HUES48 (cell line): Measurements from ENCODE around the gene ATXN2.
A peak's percentile ranks its signal among the peaks of the same experiment; 100 is the strongest.
"Not testable (repeated sequence)": the region's sequence is repeated elsewhere in the genome, so short reads cannot be mapped to it uniquely, and the experiment has no call there.

Experiments
- H3K27ac ChIP-seq: one replicate; pipeline ENCODE4 v1.7.0; 2013; ENCODE audit warnings: low read depth, low read length, inconsistent platforms
- H3K27me3 ChIP-seq: 2 replicates; pipeline ENCODE4 v1.6.1; 2013; ENCODE audit warnings: mild to moderate bottlenecking, low read length; ENCODE audit not compliant: control insufficient read depth, insufficient read depth
- H3K36me3 ChIP-seq: 2 replicates; pipeline ENCODE4 v1.6.1; 2013; ENCODE audit warnings: low read length; ENCODE audit not compliant: control insufficient read depth, insufficient read depth
- H3K4me1 ChIP-seq: 2 replicates; pipeline ENCODE4 v1.6.1; 2013; ENCODE audit warnings: mild to moderate bottlenecking, low read length; ENCODE audit not compliant: control insufficient read depth, insufficient read depth
- H3K4me3 ChIP-seq: 2 replicates; pipeline ENCODE4 v1.5.1; 2013; ENCODE audit warnings: mild to moderate bottlenecking, low read depth, low read length
- H3K9ac ChIP-seq: 2 replicates; pipeline ENCODE4 v1.6.1; 2013; ENCODE audit warnings: mild to moderate bottlenecking, low read depth, low read length, moderate library complexity
- H3K9me3 ChIP-seq: 2 replicates; pipeline ENCODE4 v1.6.1; 2013; ENCODE audit warnings: low read length; ENCODE audit not compliant: control insufficient read depth, insufficient read depth

ATXN2 gene

DNA sequence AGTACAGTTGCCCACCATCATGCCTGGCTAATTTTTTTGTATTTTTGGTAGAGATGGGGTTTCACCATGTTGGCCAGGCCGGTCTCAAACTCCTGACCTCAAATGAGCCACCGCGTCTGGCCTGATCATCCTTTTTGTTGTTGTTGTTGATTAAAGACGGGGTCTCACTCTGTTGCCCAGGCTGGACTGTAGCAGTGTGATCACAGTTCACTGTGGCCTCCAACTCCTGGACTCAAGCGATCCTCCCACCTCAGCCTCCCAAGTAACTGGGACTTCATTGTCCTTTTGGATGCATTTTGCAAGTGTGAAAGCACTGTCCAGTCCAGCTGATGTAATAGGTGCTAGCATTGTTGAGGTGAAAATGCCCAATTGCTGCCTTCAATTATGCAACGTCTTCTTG is 27.1 kb upstream of the ATXN2 start:
- Histone ChIP-seq H3K9ac (no peak overlapping the region), H3K9me3 (no peaks in the 10 kb centered on the region), H3K36me3 (no peaks in the 10 kb centered on the region), H3K4me1 (no peaks in the 10 kb centered on the region), H3K4me3 (no peak overlapping the region), H3K27me3 (no peaks in the 10 kb centered on the region), H3K27ac (no peak overlapping the region)

DNA sequence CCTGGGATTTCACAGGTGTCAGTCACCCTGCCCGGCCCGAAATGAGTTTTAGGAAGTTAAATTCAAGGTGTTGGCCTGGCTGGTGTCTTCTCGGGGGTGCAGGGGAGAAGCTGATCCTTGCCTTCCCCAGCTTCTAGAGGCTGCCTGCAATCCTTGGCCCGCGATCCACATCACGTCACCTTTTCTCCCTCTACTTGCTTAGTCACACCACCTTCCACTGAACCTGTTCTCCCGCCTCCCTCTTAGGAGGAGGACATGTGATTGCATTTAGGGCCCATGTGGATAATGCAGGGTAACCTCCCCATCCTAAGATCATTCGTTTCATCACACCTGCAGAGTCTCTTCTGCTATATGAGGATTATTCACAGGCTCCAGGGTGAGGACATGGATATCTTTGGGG is 25.4 kb upstream of the ATXN2 start:
- no peak overlapping the region for H3K9ac ChIP-seq
- H3K36me3 ChIP-seq = no peaks in the 10 kb centered on the region
- H3K4me1 ChIP-seq = no peaks in the 10 kb centered on the region
- no peaks in the 10 kb centered on the region for H3K9me3 ChIP-seq
- H3K4me3 ChIP-seq = no peak overlapping the region
- no peaks in the 10 kb centered on the region for H3K27me3 ChIP-seq
- no peak overlapping the region for H3K27ac ChIP-seq

- H3K36me3 ChIP-seq, H3K27me3 ChIP-seq, H3K9me3 ChIP-seq, H3K4me3 ChIP-seq, H3K4me1 ChIP-seq, H3K9ac ChIP-seq, H3K27ac ChIP-seq: not testable (repeated sequence)
Observed at GRCh38 chr12:111617841-111618240, 18.7 kb upstream of the ATXN2 start.

DNA sequence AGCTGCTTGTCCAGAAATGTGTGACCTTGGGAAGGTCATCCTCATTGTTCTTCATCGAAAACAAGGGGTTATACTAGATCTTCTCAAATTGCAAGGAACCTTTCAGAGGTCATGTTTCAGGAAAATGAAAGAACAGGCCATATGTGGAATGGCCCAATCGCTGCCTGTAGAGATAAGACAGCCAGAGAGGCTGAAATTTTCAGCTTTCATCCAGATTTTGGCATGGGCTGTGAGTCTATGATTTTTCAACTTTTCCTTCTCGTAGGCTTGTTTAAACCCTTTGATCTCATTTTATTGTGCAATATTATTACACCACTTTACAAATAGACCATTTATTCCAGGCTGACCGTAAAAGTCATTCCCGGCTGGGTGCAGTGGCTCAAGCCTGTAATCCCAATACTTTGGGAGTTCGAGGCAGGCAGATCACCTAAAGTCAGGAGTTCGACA is 17.1 kb upstream of the ATXN2 start:
- Histone ChIP-seq H3K4me1 (no peaks in the 10 kb centered on the region), H3K9ac (no peak overlapping the region), H3K9me3 (no peaks in the 10 kb centered on the region), H3K27me3 (no peaks in the 10 kb centered on the region), H3K36me3 (no peaks in the 10 kb centered on the region), H3K4me3 (no peak overlapping the region), H3K27ac (no peak overlapping the region)

DNA sequence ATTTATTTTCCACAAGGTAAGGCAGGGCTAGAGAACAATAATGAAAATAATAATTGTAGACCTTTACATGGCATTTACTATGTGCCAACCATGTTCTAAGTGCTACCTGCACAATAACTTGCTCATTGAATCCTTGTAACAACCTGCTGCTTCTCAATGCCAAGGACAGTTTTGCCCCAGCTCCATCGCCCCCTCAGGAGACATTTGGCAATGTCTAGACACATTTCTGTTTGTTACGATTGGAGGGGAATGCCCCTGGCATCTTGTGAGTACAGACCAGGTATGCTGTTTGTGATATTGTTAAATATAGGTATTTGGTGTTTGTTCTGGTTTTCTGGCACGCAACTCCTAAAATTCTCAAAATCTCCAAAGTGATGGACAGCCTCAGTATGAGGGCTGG is 8.1 kb upstream of the ATXN2 start:
- no peaks in the 10 kb centered on the region for H3K27me3 ChIP-seq
- H3K4me3 ChIP-seq = no peak overlapping the region
- no peaks in the 10 kb centered on the region for H3K4me1 ChIP-seq
- no peaks in the 10 kb centered on the region for H3K36me3 ChIP-seq
- no peak overlapping the region for H3K27ac ChIP-seq
- no peaks in the 10 kb centered on the region for H3K9me3 ChIP-seq
- no peak overlapping the region for H3K9ac ChIP-seq

DNA sequence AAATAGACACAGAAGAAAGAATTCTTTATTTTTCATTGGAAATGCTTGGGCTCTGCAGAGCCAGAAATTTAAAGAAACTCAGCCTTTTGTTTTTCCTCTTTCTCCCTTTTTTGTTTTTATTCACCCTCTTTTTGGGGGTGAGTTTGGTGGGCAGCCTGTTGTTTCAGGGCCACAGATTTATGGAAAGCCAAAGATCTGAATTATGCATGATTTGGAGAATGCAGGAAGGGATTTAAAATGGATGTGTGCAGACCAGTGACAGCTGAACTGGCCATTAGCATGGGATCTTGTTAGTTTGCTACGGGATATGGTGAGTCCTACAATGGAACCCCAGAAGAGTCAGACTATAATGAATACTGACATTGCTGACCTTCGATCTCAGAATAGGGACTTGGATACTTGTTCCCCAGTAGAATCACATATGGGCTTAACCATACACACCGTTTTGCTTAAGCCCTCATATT is 7.7 kb upstream of the ATXN2 start:
- H3K9me3 ChIP-seq = no peaks in the 10 kb centered on the region
- no peaks in the 10 kb centered on the region for H3K4me1 ChIP-seq
- H3K9ac ChIP-seq = no peak overlapping the region
- H3K27me3 ChIP-seq = no peaks in the 10 kb centered on the region
- H3K36me3 ChIP-seq = no peaks in the 10 kb centered on the region
- H3K27ac ChIP-seq = no peak overlapping the region
- no peak overlapping the region for H3K4me3 ChIP-seq

- no peak overlapping the region for H3K4me3 ChIP-seq
- no peak overlapping the region for H3K9ac ChIP-seq
- no peaks in the 10 kb centered on the region for H3K36me3 ChIP-seq
- H3K4me1 ChIP-seq = no peaks in the 10 kb centered on the region
- no peaks in the 10 kb centered on the region for H3K27me3 ChIP-seq
- H3K9me3 ChIP-seq = no peaks in the 10 kb centered on the region
- H3K27ac ChIP-seq = no peak overlapping the region
Observed at GRCh38 chr12:111605911-111606766, 7.0 kb upstream of the ATXN2 start.

- not testable (repeated sequence) for H3K36me3 ChIP-seq, H3K4me1 ChIP-seq, H3K27me3 ChIP-seq, H3K27ac ChIP-seq, H3K4me3 ChIP-seq, H3K9ac ChIP-seq, H3K9me3 ChIP-seq
Observed at GRCh38 chr12:111602857-111603256, 3.7 kb upstream of the ATXN2 start.

DNA sequence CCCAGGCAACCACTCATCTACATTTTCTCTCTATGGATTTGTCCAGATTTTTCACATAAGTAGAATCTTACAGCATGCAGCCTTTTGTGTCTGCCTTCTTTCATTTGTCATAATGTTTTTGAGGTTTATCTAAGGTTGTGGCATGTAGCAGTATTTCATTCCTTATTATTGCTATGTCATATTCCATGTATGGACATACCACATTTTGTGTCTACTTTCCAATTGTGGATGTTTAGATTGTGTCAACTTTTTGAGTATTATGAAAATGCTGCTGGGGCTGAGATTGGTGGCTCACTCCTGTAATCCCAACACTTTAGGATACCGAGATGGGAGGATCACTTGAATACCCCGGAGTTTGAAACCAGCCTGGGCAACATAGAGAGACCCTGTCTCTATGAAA is 3.2 kb upstream of the ATXN2 start:
- no peaks in the 10 kb centered on the region for H3K27me3 ChIP-seq
- no peaks in the 10 kb centered on the region for H3K4me1 ChIP-seq
- no peak overlapping the region for H3K4me3 ChIP-seq
- H3K27ac ChIP-seq = no peak overlapping the region
- H3K9ac ChIP-seq = no peak overlapping the region
- H3K9me3 ChIP-seq = no peaks in the 10 kb centered on the region
- H3K36me3 ChIP-seq = no peaks in the 10 kb centered on the region

DNA sequence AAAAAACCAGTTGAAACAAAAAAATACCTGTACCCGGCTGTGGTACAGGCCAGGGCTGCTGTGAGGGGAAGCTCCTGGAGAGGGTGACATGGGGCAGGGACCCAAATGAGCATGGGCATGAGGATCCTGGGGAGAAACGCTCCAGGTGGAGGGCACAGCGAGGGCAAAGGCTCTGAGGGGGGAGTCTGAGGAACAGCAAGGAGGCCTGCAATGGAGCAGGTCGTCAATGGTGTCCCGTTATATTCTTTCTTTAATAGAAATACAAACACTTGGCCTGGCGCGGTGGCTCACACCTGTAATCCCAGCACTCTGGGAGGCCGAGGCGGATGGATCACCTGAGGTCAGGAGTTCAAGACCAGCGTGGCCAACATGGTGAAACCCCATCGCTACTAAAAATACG is 1.9 kb upstream of the ATXN2 start:
- H3K4me3 ChIP-seq, H3K4me1 ChIP-seq, H3K27me3 ChIP-seq, H3K9ac ChIP-seq, H3K9me3 ChIP-seq, H3K36me3 ChIP-seq, H3K27ac ChIP-seq: not testable (repeated sequence)

- H3K4me1 ChIP-seq = peaks cover 8% of the 10 kb centered on the region
- H3K36me3 ChIP-seq = no peaks in the 10 kb centered on the region
- H3K27ac ChIP-seq = peak overlapping the region; percentile 96
- H3K9ac ChIP-seq = peak overlapping the region; percentile 96
- H3K9me3 ChIP-seq = no peaks in the 10 kb centered on the region
- H3K4me3 ChIP-seq = peak overlapping the region; percentile 80
- no peaks in the 10 kb centered on the region for H3K27me3 ChIP-seq
Observed at GRCh38 chr12:111600205-111600642, 1.1 kb upstream of the ATXN2 start.
